ENCODE results near the gene NOL9. TPM values are rescaled to one million over a fixed set of nuclear protein-coding genes. Genes with fewer than 3 reads are reported as not detected.

NOL9 gene
- total and polyA plus RNA-seq, 9 of the 15 experiments (the other 6 are each of a cell fraction or from before 2014, with no cell fraction given) = 5.6 to 76.5 (median 47.3) TPM

DNA sequence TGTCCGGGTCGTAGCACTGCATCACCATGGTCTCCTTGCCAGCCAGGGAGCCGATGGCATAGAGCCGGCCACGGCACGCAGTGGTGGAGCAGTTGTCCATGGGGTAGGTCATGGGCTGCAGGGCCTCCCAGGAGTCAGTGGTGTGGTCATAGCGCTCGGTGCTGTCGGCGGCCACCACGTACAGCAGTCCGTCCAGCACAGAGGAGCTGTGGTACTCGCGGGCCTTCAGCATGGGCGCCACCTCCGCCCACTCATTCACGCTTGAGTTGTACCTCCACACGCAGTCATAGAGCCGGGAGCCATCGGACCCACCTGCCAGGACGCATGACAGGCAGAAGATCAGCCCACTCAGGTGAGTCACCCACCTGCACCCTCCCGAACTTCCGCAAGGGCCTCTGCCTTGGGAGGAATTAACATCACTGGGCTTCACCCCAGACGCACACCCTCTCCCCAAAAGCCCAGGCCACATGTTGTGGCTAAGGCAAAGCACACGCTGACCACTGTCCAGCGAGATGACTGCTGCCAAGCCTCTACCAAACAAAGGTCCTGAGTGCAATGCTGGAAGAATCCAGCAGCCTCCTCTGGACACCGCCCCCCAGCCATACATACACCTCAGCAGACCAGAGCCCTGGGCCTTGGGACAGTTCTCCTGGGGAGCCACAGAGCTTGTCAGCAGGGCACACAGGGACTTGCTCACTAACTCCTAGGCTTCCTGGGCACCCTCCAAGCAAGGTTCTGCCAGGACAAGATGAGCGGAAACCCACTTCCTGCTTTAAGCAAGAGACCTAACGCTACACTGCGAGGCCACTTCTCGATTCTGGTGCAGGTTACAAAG, 45.0 kb upstream of the NOL9 start:
- no peak for ATAC-seq
- TF ChIP-seq MEF2D (tag; conservative IDR thresholded peaks at IDR 0.05; ENCODE audit: low read depth) = no peak
- TF ChIP-seq, protein P1, sequence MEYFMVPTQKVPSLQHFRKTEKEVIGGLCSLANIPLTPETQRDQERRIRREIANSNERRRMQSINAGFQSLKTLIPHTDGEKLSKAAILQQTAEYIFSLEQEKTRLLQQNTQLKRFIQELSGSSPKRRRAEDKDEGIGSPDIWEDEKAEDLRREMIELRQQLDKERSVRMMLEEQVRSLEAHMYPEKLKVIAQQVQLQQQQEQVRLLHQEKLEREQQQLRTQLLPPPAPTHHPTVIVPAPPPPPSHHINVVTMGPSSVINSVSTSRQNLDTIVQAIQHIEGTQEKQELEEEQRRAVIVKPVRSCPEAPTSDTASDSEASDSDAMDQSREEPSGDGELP (CRISPR knock-in tag; IDR thresholded peaks at IDR 0.05; ENCODE audit: borderline replicate concordance) = 0 out of 2 replicates have a peak, but pooled peaks have one; percentile 14
- TF ChIP-seq TAL1 (IDR thresholded peaks at IDR 0.05) = no peak
- no peak for TF ChIP-seq ATF6 (CRISPR knock-in tag; IDR thresholded peaks at IDR 0.05)
- peak; percentile 68 for TF ChIP-seq RBFOX2 (IDR thresholded peaks at IDR 0.05; ENCODE audit: low read depth, low read length)
- no peak for TF ChIP-seq MYBL2 (IDR thresholded peaks at IDR 0.05; ENCODE audit: low read depth)
- no peak for TF ChIP-seq MYBL2 (CRISPR knock-in tag; IDR thresholded peaks at IDR 0.05; ENCODE audit: borderline replicate concordance)
- 0 out of 2 replicates have a peak, but pooled peaks have one; percentile 17 for TF ChIP-seq POLR2AphosphoS5 (IDR thresholded peaks at IDR 0.05; ENCODE audit: control insufficient read depth, insufficient read depth, low read depth, low read length)
- peak; percentile 77 for TF ChIP-seq EGR1 (conservative IDR thresholded peaks at IDR 0.05)
- TF ChIP-seq, protein P2, sequence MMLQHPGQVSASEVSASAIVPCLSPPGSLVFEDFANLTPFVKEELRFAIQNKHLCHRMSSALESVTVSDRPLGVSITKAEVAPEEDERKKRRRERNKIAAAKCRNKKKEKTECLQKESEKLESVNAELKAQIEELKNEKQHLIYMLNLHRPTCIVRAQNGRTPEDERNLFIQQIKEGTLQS (IDR thresholded peaks at IDR 0.05) = peak; percentile 21; the same call in 1 of the 2 replicates
- TF ChIP-seq, protein P2 (CRISPR knock-in tag; conservative IDR thresholded peaks at IDR 0.05) = no peak
- TF ChIP-seq, protein P3, sequence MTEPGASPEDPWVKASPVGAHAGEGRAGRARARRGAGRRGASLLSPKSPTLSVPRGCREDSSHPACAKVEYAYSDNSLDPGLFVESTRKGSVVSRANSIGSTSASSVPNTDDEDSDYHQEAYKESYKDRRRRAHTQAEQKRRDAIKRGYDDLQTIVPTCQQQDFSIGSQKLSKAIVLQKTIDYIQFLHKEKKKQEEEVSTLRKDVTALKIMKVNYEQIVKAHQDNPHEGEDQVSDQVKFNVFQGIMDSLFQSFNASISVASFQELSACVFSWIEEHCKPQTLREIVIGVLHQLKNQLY (CRISPR knock-in tag; conservative IDR thresholded peaks at IDR 0.05) = no peak
- TF ChIP-seq POLR2G (IDR thresholded peaks at IDR 0.05; ENCODE audit: low read depth, low read length) = peak; percentile 53
- 0 out of 2 replicates have a peak, but pooled peaks have one; percentile 12 for TF ChIP-seq ZBTB7A (IDR thresholded peaks at IDR 0.05; ENCODE audit: borderline replicate concordance, control insufficient read depth, low read depth, low read length)
- 0 out of 2 replicates have a peak, but pooled peaks have one; percentile 42 for TF ChIP-seq SPI1 (IDR thresholded peaks at IDR 0.05; ENCODE audit: borderline replicate concordance, low read depth, low read length)
- peak; percentile 22 for TF ChIP-seq HMGN3 (IDR thresholded peaks at IDR 0.05; ENCODE audit: borderline replicate concordance, extremely low read depth, insufficient read length, low read depth, low read length)

More for the DNA sequence above, 45.0 kb upstream of the NOL9 start:
- peaks cover 62% of the 10 kb centered on the region for H3K36me3 ChIP-seq (ENCODE audit: control insufficient read depth, insufficient read depth, low read length)
- H3K9me3 ChIP-seq (replicated peaks; ENCODE audit: control insufficient read depth, insufficient read depth, low read depth, low read length) = no peaks in the 10 kb centered on the region
- H2AFZ ChIP-seq (ENCODE audit: low read depth, low read length) = no peak overlapping the region
- POLR2A ChIA-PET = interaction anchor here (0.5 to 10.7 kb wide), 12 partner anchors 7 to 1213 kb away, joined by 3 to 221 read pairs (median 4); partner anchors contain the start of gene ZBTB48
- no peak for DNase-seq (ENCODE audit: extremely low read depth in 1 of 4, low spot score in 3 of 4)
- H3K27ac ChIP-seq (ENCODE audit: extremely low read depth, low read depth, low read length) = peak overlapping the region; percentile 63; the same call in 2 of the 3 replicates
- H3K9me1 ChIP-seq (ENCODE audit: control insufficient read depth, insufficient read depth, low read length) = peaks cover 23% of the 10 kb centered on the region
- peaks cover 50% of the 10 kb centered on the region for H4K20me1 ChIP-seq (replicated peaks; ENCODE audit: control insufficient read depth, insufficient read depth, low read length)
- in situ Hi-C loops (cut with MboI) = no loop called here
- peaks cover 74% of the 10 kb centered on the region for H3K79me2 ChIP-seq (ENCODE audit: control insufficient read depth, insufficient read depth, low read length)
- intact Hi-C loops (cut with micrococcal nuclease) = no loop called here
- peak overlapping the region; percentile 28; the same call in 1 of the 2 replicates for H3K4me3 ChIP-seq
- H3K4me2 ChIP-seq (ENCODE audit: insufficient read depth, low read length) = peak overlapping the region; percentile 72
- 82% methylated on average over 26 of the region's 31 CpGs for WGBS (ENCODE audit: insufficient coverage, low coverage, missing lambda C conversion rate)
- BruUV-seq (replicated peaks) = no TSS peak
- H3K9ac ChIP-seq (ENCODE audit: insufficient read depth in 1 of 2, low read depth in 2 of 2, low read length in 2 of 2) = peak overlapping the region; percentile 79 to 93
- peaks cover 35 to 64% of the 10 kb centered on the region in 2 experiments for H3K4me1 ChIP-seq (replicated peaks in 1 of 2; ENCODE audit: control insufficient read depth in 2 of 2, insufficient read depth in 2 of 2, low read length in 2 of 2)
- CTCF ChIA-PET (ENCODE audit: low intra/inter-chr PET ratio) = no interaction called here
- no peak for FAIRE-seq
- no peaks in the 10 kb centered on the region for H3K27me3 ChIP-seq (ENCODE audit: control insufficient read depth in 2 of 2, insufficient read depth in 2 of 2, low read length in 2 of 2)
